GM18858 (cell line): ENCODE measurements around the gene COG2.

Experiments
- ATAC-seq: cut with Tn5 transposase; IDR thresholded peaks from one replicate; pipeline ENCODE4 v1.9.1; 2021; ENCODE audit not compliant: unreplicated experiment

COG2 gene

DNA sequence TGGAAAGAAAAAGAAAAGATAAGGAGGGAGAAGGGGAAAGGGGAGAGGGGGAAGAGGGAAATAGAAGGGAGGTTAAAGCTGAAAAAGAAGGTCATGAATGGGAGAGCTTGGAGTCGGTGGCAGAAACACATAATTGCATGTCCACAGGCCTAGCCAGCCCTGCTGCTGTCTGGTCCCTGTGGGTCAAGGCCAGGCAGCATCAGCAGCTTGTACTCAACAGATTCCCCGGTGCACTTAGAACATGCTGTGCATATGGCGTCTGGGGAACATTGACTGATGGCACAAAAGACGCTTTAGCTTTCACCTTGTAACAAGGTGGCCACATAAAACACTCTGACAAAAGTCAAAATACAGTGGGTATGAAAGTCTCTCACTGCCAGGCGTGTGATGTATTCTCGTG, 25.9 kb downstream of the COG2 start:
- no peak for ATAC-seq

DNA sequence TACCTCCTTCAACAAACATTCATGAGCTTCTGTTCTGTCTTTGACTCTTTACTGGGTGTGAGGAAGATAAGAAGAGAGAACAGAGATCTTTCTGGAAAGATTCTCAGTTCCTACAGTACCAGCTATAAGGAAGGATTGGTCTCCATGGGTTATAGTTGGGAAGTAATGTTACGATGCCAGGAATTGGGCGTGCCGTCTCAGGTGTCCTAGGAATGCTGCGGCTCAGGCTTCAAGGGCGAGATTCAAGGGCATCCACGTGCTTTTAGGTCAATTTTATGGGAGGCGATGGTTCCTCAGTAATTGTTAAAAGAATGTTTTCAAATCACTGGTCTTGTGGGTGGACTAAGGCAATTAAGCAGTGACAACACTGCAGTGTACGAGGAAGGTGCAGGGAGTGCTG, 27.3 kb downstream of the COG2 start:
- ATAC-seq = no peak

DNA sequence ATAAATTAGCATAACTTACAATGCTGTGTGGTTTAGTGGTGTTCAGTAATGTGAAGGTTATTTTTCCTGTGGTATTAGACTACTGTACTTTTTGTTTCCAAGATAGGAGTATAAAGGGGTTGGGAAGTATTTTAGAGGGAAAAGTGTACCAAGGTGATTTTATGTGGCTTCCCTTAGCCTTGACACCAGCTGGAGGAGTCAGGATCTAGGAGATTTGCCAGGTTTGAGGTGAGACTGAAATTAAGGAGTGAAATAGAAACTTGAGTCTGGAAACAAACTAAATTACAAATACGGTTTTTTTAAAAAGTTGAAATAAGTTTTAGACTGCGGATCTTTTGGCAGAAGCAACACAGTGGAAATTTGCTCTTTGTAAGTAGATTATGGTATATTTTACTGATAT, 32.3 kb downstream of the COG2 start:
- ATAC-seq = no peak

DNA sequence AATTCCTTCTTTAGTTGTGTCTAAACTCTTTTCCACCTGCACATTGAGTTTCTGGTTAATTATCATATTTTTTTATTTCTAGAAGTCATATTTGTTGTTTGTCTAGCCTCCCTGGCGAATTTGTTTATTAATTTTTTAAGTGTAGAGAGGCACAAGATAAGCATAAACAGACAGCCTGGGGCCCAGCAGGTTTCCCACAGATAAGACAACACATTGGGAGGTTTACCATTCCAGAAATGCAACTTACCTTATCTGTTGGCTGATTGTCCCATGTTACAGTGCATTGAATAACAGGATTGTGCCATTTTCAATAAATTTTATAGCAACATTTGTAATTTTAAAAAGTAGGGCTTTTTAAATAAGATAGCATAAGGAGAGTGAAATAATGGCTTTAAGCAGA, 34.9 kb downstream of the COG2 start:
- no peak for ATAC-seq

DNA sequence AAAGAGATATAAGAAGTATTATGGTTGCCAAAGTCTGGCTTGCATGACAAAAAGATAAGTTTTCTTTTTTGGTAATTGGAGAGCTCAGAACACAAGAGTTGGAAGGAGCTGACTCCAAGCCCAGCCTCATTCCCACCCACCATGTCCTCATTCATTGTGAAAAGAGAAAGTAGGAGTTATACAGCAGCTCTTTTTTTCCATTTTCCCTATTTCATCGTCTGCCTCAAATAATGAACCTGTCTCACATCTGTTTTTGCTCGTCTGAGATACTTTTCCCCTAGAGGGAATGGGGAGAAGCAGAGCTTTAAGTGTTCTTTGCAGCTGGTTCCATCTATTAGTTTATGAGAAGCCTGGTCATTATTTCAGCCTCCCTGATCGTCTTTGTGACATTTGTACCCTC, 36.9 kb downstream of the COG2 start:
- ATAC-seq = no peak

DNA sequence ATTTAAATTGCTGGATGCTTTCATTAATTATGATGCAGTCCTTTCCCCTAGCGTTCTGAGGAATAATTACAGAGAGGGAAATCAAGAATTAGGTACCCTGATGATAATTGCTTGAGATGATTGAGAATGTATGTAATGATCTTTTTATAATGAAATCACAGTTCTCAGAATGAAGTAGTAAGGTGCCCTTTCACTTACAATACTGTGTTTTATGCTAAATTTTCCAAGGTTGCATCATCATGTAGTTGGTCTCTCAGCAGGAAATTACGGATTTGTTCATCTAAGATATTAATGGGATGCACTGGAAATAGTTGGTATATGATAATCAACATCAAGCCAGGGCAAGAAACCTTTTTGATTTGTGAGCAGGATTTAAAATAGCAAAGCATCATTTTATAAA, 37.5 kb downstream of the COG2 start:
- no peak for ATAC-seq

GRCh38 chr1:230680300-230681025, 38.2 kb downstream of the COG2 start:
- ATAC-seq = no peak

DNA sequence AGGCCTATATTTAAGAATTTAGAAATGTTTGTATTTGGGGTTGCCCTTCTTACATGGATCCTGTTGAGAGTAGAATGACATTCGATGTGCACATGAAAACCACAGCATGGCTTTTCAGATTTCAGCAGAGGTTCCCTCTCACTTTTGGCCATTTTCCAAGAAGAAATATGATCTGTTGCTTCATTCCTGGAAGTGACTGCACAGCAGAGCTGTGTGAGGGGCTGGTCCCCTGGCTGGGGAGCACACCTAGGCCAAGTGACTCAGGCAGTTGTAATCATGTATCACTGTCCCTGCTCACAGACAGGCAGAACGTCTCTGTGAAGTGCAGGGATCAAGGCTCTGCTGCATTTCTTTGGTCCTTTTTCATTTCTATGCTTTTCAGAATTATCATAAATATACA, 39.3 kb downstream of the COG2 start:
- no peak for ATAC-seq

DNA sequence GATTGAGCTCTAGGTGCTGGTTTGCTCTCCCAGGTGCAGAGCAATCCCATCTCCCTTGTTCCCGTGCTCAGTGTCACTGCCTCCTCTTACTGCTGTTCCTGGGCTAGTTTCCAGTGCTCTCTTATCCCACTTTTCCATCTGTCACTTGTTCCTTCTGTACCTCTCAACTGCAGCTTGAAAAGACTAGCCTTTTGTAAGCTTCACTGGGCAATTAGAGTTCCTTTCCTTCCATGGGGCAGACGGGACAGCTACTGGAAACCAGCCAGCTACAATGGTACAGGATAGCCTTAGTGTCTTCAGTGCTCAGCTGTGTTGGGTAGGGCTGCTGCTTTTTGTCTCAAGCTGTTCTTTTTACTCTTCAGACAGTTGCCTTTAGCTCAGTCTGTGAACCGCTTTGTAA, 40.0 kb downstream of the COG2 start:
- no peak for ATAC-seq

DNA sequence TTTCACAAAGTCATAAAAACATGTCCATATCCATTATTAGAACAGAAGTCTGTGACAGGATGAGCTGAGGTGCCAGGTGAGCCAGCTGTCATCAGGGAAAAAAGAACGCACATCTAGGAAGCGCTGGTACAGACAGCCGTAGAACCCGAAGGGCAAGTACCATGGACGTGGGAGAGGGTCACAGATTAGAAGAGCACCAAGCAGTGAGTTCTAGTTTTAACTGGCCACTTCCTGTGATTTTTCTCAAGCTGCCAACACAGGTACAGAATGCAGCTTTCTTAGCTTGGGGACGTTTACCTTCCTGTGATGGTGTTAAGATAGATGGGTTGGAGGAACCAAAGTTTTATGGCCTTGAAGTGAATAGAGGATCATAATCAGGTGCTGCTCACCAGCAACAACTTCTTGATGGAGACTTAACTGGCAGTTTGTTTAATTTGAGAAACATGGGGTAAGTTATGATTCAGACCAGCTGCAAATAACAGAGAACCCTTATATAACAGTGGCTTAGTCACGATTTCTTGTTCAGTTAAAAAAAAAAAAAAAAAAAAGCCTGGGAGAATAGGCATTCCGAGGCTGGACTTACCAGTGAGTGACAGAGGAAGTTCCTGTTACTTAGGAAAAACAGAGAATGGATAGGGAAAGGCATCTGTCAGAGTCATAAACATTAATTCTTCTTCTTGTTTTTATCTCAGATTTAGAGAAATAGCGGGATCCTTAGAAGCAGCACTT, 40.8 kb downstream of the COG2 start:
- no peak for ATAC-seq

GRCh38 chr1:230684146-230684545, 41.9 kb downstream of the COG2 start:
- no peak for ATAC-seq

- no peak for ATAC-seq
Measured at GRCh38 chr1:230684998-230685397, 42.7 kb downstream of the COG2 start.

DNA sequence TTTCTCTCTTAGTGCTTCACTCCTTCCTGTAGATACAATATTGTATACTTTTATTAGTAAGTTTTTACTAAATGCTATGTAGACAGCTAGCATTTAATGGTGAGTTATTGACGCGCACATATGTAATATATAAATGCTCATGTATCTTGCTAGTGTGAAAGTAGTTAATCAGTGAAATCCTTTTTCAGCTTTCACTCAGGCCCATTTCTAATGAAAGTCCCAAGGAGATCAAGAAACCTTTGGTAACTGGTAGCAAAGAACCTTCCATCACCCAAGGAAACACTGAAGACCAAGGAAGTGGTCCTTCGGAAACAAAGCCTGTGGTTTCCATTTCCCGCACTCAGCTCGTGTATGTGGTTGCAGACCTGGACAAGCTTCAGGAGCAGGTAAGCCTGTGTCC, 44.5 kb downstream of the COG2 start:
- no peak for ATAC-seq

- ATAC-seq = no peak
Measured at GRCh38 chr1:230690101-230690500, 47.8 kb downstream of the COG2 start.

- ATAC-seq = no peak
Measured at GRCh38 chr1:230691615-230692014, 49.3 kb downstream of the COG2 start.

- ATAC-seq = no peak
Measured at GRCh38 chr1:230693221-230693620, 50.9 kb downstream of the COG2 start.

GRCh38 chr1:230693777-230694176, 51.5 kb downstream of the COG2 start:
- no peak for ATAC-seq

DNA sequence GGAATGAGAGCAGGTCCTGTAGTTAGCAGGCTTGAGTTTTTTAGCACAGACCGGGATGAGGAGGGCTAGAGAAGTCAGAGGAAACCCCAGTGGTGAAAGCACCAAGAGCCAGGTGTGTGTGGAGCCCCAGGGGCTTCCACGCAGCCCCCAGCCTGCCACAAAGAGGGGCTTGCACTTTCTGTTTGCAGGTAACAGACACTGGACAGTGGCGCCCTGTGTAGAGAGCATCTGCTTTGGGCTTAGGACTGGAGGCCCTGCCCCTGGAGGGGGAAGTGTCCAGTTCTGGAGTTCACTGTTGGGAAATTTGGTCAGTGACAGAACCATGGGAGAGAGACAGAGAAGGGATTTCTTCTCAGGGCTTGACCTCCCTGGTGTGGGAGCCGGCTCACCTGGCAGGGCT, 52.2 kb downstream of the COG2 start:
- no peak for ATAC-seq

GRCh38 chr1:230694991-230695390, 52.7 kb downstream of the COG2 start:
- no peak for ATAC-seq

DNA sequence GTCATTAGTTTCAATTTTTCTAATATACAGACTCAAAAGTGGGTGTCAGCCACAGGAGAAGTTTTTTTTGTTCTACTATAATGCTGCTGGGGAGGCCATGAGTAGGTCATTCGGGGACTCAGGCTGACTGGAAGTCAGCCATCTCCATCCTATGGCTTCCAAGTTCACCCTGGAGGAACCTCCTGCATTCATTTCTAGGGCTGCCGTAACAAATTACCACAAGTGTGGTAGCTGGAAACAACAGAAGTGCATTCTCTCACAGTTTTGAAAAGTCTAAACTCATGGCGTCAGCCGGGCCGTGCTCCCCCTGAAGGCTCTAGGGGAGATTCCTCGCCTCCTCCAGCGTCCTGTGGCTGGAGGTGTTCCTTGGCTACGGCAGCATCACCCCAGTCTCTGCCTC, 53.9 kb downstream of the COG2 start:
- no peak for ATAC-seq

DNA sequence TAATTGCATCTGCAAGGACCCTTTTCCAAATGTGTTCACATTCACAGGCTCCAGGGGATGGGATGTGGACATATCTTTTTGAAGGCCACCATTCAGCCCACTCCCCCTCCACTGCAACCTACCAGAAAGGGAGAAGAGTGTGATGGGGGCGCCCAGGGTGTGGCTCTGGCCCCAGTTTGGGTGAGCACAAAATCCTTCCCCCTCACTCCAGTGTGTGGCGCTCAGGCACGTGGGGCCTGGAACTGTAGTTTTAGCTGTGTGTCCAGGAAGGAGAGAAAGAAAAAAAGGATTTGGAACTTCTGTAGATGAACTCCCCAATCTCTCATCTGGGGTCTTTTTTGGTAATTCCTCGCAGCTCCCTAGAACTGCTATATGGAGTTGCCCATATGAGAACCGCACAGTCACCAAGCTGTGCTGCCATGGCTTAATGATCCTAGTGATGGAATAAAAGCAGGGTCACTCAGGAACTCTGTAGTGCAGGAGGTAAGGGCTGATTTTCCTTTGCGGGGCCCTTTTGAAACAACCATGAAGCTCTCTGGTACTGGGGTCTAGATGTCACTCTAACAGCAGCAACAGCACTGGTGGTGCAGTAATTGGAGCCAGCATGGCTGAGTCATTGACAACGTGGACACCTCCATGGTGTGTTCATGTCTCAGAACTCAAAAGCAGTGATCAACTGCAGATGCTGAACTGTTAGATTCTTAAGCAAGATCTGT, 54.6 kb downstream of the COG2 start:
- ATAC-seq = no peak

DNA sequence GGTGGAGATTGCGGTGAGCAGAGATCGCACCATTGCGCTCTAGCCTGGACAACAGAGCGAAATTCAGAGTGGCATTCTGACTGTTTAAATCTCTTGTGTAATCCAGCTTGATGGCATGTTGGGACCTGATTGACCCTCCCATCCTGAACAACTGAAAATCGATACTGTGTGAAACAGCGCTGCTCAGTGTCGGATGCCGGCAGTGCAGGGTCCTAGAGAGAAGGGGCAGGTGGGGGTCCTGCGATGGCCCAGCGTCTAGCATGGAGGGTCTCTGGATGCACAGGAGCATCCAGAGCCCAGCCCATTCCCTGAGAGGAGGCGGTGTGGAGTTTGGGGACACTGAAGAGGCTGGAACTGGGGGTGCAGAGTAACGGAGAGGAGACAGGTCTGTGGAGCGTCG, 55.8 kb downstream of the COG2 start:
- no peak for ATAC-seq
